ENCODE measurements around the gene ATN1. TPM values are rescaled to one million over a fixed set of nuclear protein-coding genes. Genes with fewer than 3 reads are reported as not detected.

Gene ATN1
- total and polyA plus RNA-seq, 9 of the 15 experiments (the other 6 are each of a cell fraction or from before 2014, with no cell fraction given): 0.15 to 49.8 (median 2.7) TPM

GRCh38 chr12:6962285-6963015 is 34.7 kb downstream of the ATN1 start:
- H3K79me2 ChIP-seq (ENCODE audit: control insufficient read depth, insufficient read depth, low read length): peaks cover 16% of the 10 kb centered on the region; the same call in 2 of the 3 replicates
- peak overlapping the region; percentile 96 for H3K27ac ChIP-seq (ENCODE audit: extremely low read depth, low read depth, low read length)
- H4K20me1 ChIP-seq (replicated peaks; ENCODE audit: control insufficient read depth, insufficient read depth, low read length): no peaks in the 10 kb centered on the region
- peak overlapping the region; percentile 42 for H3K4me3 ChIP-seq
- DNase-seq (ENCODE audit: extremely low read depth in 1 of 4, low spot score in 3 of 4): peak in 2 of 4 experiments; percentile 29 to 31
- peaks cover 46 to 70% of the 10 kb centered on the region in 2 experiments for H3K4me1 ChIP-seq (replicated peaks in 1 of 2; ENCODE audit: control insufficient read depth in 2 of 2, insufficient read depth in 2 of 2, low read length in 2 of 2)
- H3K9me1 ChIP-seq (ENCODE audit: control insufficient read depth, insufficient read depth, low read length): no peaks in the 10 kb centered on the region
- peak overlapping the region; percentile 95 for H3K4me2 ChIP-seq (ENCODE audit: insufficient read depth, low read length)
- H3K27me3 ChIP-seq (ENCODE audit: control insufficient read depth in 2 of 2, insufficient read depth in 2 of 2, low read length in 2 of 2): no peaks in the 10 kb centered on the region
- intact Hi-C loops (cut with micrococcal nuclease) (loop anchor here (10.0 kb wide), 1 partner anchor 222 kb away; the partner anchor contains the start of gene PEX5), in situ Hi-C loops (cut with MboI) (no loop called here)
- peaks cover 30% of the 10 kb centered on the region; the same call in 2 of the 3 replicates for H3K36me3 ChIP-seq (ENCODE audit: control insufficient read depth, insufficient read depth, low read length)
- FAIRE-seq: no peak
- no peaks in the 10 kb centered on the region for H3K9me3 ChIP-seq (replicated peaks; ENCODE audit: control insufficient read depth, insufficient read depth, low read depth, low read length)
- ChIA-PET CTCF (ENCODE audit: low intra/inter-chr PET ratio) (interaction anchor here (1.7 kb wide), 1 partner anchor 18 kb away, joined by 13 read pairs; the partner anchor contains the start of genes C12orf57 and RNU7-1), POLR2A (interaction anchor here (1.0 to 8.0 kb wide), 9 partner anchors 13 to 146 kb away, joined by 3 to 98 read pairs (median 5); partner anchors contain the start of genes C12orf57, LPCAT3, RNU7-1 and SPSB2)
- peak overlapping the region; percentile 92 to 96 for H3K9ac ChIP-seq (ENCODE audit: insufficient read depth in 1 of 2, low read depth in 2 of 2, low read length in 2 of 2)
- no TSS peak for BruUV-seq (replicated peaks)
- peak; percentile 2 for ATAC-seq
- H2AFZ ChIP-seq (ENCODE audit: low read depth, low read length): peak overlapping the region; percentile 89
- 28% methylated on average over 10 of the region's 25 CpGs for WGBS (ENCODE audit: insufficient coverage, low coverage, missing lambda C conversion rate)
- TF ChIP-seq TOE1 (IDR thresholded peaks at IDR 0.05; ENCODE audit: borderline replicate concordance) (no peak), TOE1 (CRISPR knock-in tag; IDR thresholded peaks at IDR 0.05; ENCODE audit: borderline replicate concordance, low read depth) (0 out of 2 replicates have a peak, but pooled peaks have one; percentile 2), MAZ (CRISPR knock-in tag; conservative IDR thresholded peaks at IDR 0.05 in 1 of 2, IDR thresholded peaks at IDR 0.05 in 1 of 2) (0 out of 4 replicates have a peak, but pooled peaks of 1 of the 2 experiments have one; percentile 2), RBFOX2 (IDR thresholded peaks at IDR 0.05; ENCODE audit: low read depth, low read length) (peak; percentile 6; the same call in 1 of the 2 replicates), CTBP1 (IDR thresholded peaks at IDR 0.05; ENCODE audit: borderline replicate concordance) (0 out of 2 replicates have a peak, but pooled peaks have one; percentile 2), ERF (CRISPR knock-in tag; IDR thresholded peaks at IDR 0.05) (no peak), ID3 (CRISPR knock-in tag; IDR thresholded peaks at IDR 0.05) (no peak), ID3 (tag; IDR thresholded peaks at IDR 0.05) (peak; percentile 42; the same call in 1 of the 2 replicates), ZNF592 (IDR thresholded peaks at IDR 0.05) (0 out of 2 replicates have a peak, but pooled peaks have one; percentile 43), HDAC2 (IDR thresholded peaks at IDR 0.05) (no peak), ZBTB7A (IDR thresholded peaks at IDR 0.05; ENCODE audit: borderline replicate concordance, control insufficient read depth, low read depth, low read length) (no peak), ATF1 (CRISPR knock-in tag; IDR thresholded peaks at IDR 0.05) (no peak), ATF1 (tag; IDR thresholded peaks at IDR 0.05) (peak; percentile 16; the same call in 1 of the 2 replicates), ZFX (CRISPR knock-in tag; IDR thresholded peaks at IDR 0.05) (0 out of 2 replicates have a peak, but pooled peaks have one; percentile 5), GABPA (tag; conservative IDR thresholded peaks at IDR 0.05; ENCODE audit: low read depth) (peak; percentile 59; the same call in 1 of the 2 replicates)

All from K562 (cell line).